PC-3 (cell line): ENCODE data around the gene DAAM1. TPM values are rescaled to one million over a fixed set of nuclear protein-coding genes. Genes with fewer than 3 reads are reported as not detected.
A peak's percentile ranks its signal among the peaks of the same experiment; 100 is the strongest.

Source experiments
- ATAC-seq: fragments of 200-7000 bp; cut with Tn5 transposase; 2 replicates; pipeline ENCODE4 v1.9.1; 2020; ENCODE audit warnings: mild to moderate bottlenecking, moderate library complexity
- BruUV-seq: library from RNA; stranded (reverse); fragments of 400-500 nt; replicated peaks from 2 replicates; lab custom pipeline; 2021; lab: Mats Ljungman, UMichigan
- CTCF ChIA-PET: fragments of 300-600 bp; sonication (Branson Sonifier 250); formaldehyde crosslinking; loops from one replicate; lab custom pipeline; 2022; ENCODE audit warnings: antibody characterized with exemption; lab: Charles Lee
- POLR2A ChIA-PET: fragments of 300-600 bp; sonication (Branson Sonifier 250); formaldehyde crosslinking; loops from one replicate; lab custom pipeline; 2022; ENCODE audit warnings: antibody characterized with exemption; ENCODE audit not compliant: unreplicated experiment; lab: Charles Lee
- DNase-seq: peaks from one replicate; pipeline ENCODE4 v3.0.0-alpha.2; 2015
- H2AFZ ChIP-seq: fragments of 300-600 bp; sonication (generic); 2 replicates; pipeline ENCODE4 v1.6.0; 2016; ENCODE audit warnings: antibody characterized with exemption, low read length
- H3F3A ChIP-seq: fragments of 300-600 bp; sonication (generic); one replicate; pipeline ENCODE4 v1.6.0; 2017; ENCODE audit warnings: antibody characterized with exemption, low read length, control low read depth, mild to moderate bottlenecking; ENCODE audit not compliant: unreplicated experiment
- H3K27ac ChIP-seq: fragments of 300-600 bp; sonication (generic); 2 replicates; pipeline ENCODE4 v1.5.1; 2016; ENCODE audit warnings: mild to moderate bottlenecking, low read length
- H3K27me3 ChIP-seq: fragments of 300-600 bp; sonication (generic); 2 replicates; pipeline ENCODE4 v1.6.1; 2016; ENCODE audit warnings: low read length, mixed read lengths
- H3K36me3 ChIP-seq: fragments of 300-600 bp; sonication (generic); 2 replicates; pipeline ENCODE4 v1.6.1; 2016; ENCODE audit warnings: low read depth, mixed run types, low read length, mixed read lengths
- H3K4me1 ChIP-seq: fragments of 300-600 bp; sonication (generic); 2 replicates; pipeline ENCODE4 v1.5.1; 2016; ENCODE audit warnings: low read length; ENCODE audit not compliant: insufficient read depth
- H3K4me2 ChIP-seq: fragments of 300-600 bp; sonication (generic); 2 replicates; pipeline ENCODE4 v1.6.0; 2016; ENCODE audit warnings: low read length
- H3K4me3 ChIP-seq: fragments of 300-600 bp; sonication (generic); 2 replicates; pipeline ENCODE4 v1.5.1; 2016; ENCODE audit warnings: mild to moderate bottlenecking, low read length, mixed read lengths
- H3K79me2 ChIP-seq: fragments of 300-600 bp; sonication (generic); 2 replicates; pipeline ENCODE4 v1.6.1; 2017; ENCODE audit warnings: low read length, mixed read lengths
- H3K9ac ChIP-seq: fragments of 300-600 bp; sonication (generic); 2 replicates; pipeline ENCODE4 v1.6.0; 2016; ENCODE audit warnings: mild to moderate bottlenecking, low read length
- H3K9me2 ChIP-seq: fragments of 300-600 bp; sonication (generic); replicated peaks from 2 replicates; pipeline ENCODE4 v1.6.1; 2016; ENCODE audit warnings: mixed run types, low read length, mixed read lengths
- H3K9me3 ChIP-seq: fragments of 300-600 bp; sonication (generic); 2 replicates; pipeline ENCODE4 v1.6.1; 2016; ENCODE audit warnings: low read length, mixed read lengths
- H4K20me1 ChIP-seq: fragments of 300-600 bp; sonication (generic); 2 replicates; pipeline ENCODE4 v1.6.1; 2016; ENCODE audit warnings: low read length, mixed read lengths
- EZH2 ChIP-seq: fragments of 300-600 bp; sonication (generic); IDR thresholded peaks from one replicate; pipeline ENCODE4 v1.6.1; 2017; ENCODE audit warnings: antibody characterized with exemption, mild to moderate bottlenecking, low read length; ENCODE audit not compliant: unreplicated experiment
- EZH2phosphoT487 ChIP-seq: fragments of 300-600 bp; sonication (generic); IDR thresholded peaks from 2 replicates; pipeline ENCODE4 v1.6.1; 2018; ENCODE audit warnings: mild to moderate bottlenecking, antibody characterized with exemption, low read length, borderline replicate concordance
- intact Hi-C: fragments of 100-400 bp; cut with micrococcal nuclease; formaldehyde crosslinking; loops from 2 replicates; pipeline ENCODE4 v1.9.0; 2023
- total RNA-seq: library from RNA; depleted of rRNA; stranded (reverse); fragments of >200 nt; gene quantifications from 2 replicates; pipeline ENCODE4 v1.2.3, GENCODE V29; 2014
- TF ChIP-seq, protein P1 (sequence below): fragments of 300-600 bp; sonication (generic); conservative IDR thresholded peaks from 2 replicates; pipeline ENCODE4 v1.5.1; 2017; ENCODE audit warnings: antibody characterized with exemption, low read depth, mild to moderate bottlenecking, low read length

DAAM1 gene
- total RNA-seq, 1 experiment from 2014 or later = 32.7 TPM

GRCh38 chr14:59185676-59186075 is 2.8 kb upstream of the DAAM1 start:
- Histone ChIP-seq H3K4me1 (peaks cover 21% of the 10 kb centered on the region), H4K20me1 (no peaks in the 10 kb centered on the region), H3K4me2 (no peak overlapping the region), H3K9me2 (peaks cover 6% of the 10 kb centered on the region; the same call in 1 of the 2 replicates), H3F3A (no peaks in the 10 kb centered on the region), H3K27ac (no peak overlapping the region), H3K27me3 (peaks cover 30% of the 10 kb centered on the region), H3K9ac (no peak overlapping the region), H2AFZ (no peak overlapping the region), H3K9me3 (no peaks in the 10 kb centered on the region), H3K4me3 (no peak overlapping the region), H3K79me2 (peaks cover 12% of the 10 kb centered on the region), H3K36me3 (no peaks in the 10 kb centered on the region)
- TF ChIP-seq EZH2 (no peak), EZH2phosphoT487 (no peak)
- TF ChIP-seq, protein P1, sequence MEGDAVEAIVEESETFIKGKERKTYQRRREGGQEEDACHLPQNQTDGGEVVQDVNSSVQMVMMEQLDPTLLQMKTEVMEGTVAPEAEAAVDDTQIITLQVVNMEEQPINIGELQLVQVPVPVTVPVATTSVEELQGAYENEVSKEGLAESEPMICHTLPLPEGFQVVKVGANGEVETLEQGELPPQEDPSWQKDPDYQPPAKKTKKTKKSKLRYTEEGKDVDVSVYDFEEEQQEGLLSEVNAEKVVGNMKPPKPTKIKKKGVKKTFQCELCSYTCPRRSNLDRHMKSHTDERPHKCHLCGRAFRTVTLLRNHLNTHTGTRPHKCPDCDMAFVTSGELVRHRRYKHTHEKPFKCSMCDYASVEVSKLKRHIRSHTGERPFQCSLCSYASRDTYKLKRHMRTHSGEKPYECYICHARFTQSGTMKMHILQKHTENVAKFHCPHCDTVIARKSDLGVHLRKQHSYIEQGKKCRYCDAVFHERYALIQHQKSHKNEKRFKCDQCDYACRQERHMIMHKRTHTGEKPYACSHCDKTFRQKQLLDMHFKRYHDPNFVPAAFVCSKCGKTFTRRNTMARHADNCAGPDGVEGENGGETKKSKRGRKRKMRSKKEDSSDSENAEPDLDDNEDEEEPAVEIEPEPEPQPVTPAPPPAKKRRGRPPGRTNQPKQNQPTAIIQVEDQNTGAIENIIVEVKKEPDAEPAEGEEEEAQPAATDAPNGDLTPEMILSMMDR = no peak
- no peak for ATAC-seq
- intact Hi-C loops = no loop called here
- no TSS peak for BruUV-seq
- CTCF ChIA-PET = no interaction called here
- DNase-seq = no peak
- POLR2A ChIA-PET = no interaction called here

DNA sequence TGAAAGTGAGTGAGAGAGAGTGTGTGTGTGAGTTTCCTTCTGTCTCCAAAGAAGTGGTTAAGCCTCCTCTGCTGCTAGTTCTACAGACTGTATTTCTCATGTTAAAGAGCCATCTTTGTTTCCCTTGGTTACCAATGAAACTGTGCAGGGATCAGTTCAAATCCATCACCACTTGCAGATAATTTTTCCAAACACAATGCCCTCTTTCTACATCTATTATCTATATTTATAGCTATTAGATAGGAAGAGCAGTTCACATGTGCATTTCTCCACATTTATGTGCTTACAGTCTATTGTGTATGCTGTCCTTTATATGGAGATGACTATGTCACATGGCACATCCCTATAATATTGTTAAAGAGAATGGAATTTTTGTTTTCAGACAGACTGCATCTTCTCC is 2.2 kb upstream of the DAAM1 start:
- no TSS peak for BruUV-seq
- no peak for ATAC-seq

DNA sequence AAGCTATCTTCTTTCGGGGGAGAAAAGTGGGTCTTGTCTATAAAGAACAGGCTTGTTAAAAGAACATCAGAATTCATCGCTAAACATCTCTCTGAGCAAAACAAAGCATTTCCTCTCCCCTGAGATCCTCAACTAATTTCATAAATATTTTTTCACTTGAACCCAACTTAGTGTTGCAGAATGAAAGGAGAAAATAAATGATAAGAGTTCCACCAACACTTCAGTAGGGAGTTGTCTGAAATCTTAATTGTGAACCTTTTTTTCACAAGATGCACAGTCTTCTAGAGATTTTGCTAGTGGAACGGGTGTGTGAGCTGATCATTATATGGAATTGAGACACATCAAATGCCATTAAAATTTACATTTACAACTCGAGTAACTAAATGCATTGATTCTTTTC is 1.3 kb upstream of the DAAM1 start:
- no peaks in the 10 kb centered on the region for H3K9me3 ChIP-seq
- no TSS peak for BruUV-seq
- CTCF ChIA-PET = no interaction called here
- TF ChIP-seq EZH2 = no peak
- TF ChIP-seq, protein P1 = no peak
- TF ChIP-seq EZH2phosphoT487 = no peak
- H3K4me3 ChIP-seq = peak overlapping the region; percentile 79
- no peaks in the 10 kb centered on the region for H3F3A ChIP-seq
- peaks cover 30% of the 10 kb centered on the region for H3K4me1 ChIP-seq
- H3K4me2 ChIP-seq = peak overlapping the region; percentile 89
- DNase-seq (no peak), ATAC-seq (no peak)
- H3K9ac ChIP-seq = no peak overlapping the region
- H3K36me3 ChIP-seq = no peaks in the 10 kb centered on the region
- no peaks in the 10 kb centered on the region for H4K20me1 ChIP-seq
- POLR2A ChIA-PET = interaction anchor here (0.7 kb wide), 1 partner anchor 132 kb away, joined by 4 read pairs; no protein-coding TSS in a partner anchor
- intact Hi-C loops = no loop called here
- no peak overlapping the region for H3K27ac ChIP-seq
- H2AFZ ChIP-seq = peak overlapping the region; percentile 94
- H3K9me2 ChIP-seq = no peaks in the 10 kb centered on the region
- peaks cover 29% of the 10 kb centered on the region for H3K27me3 ChIP-seq
- peaks cover 27% of the 10 kb centered on the region for H3K79me2 ChIP-seq

More for the DNA sequence above, 2.2 kb upstream of the DAAM1 start:
- no peaks in the 10 kb centered on the region for H4K20me1 ChIP-seq
- no peaks in the 10 kb centered on the region for H3F3A ChIP-seq
- H3K27ac ChIP-seq = no peak overlapping the region
- H3K36me3 ChIP-seq = no peaks in the 10 kb centered on the region
- no peak for DNase-seq
- peaks cover 19% of the 10 kb centered on the region for H3K79me2 ChIP-seq
- H2AFZ ChIP-seq = no peak overlapping the region
- no peak for TF ChIP-seq EZH2
- TF ChIP-seq, protein P1 = no peak
- TF ChIP-seq EZH2phosphoT487 = no peak
- ChIA-PET CTCF (no interaction called here), POLR2A (no interaction called here)
- no peaks in the 10 kb centered on the region for H3K9me3 ChIP-seq
- peaks cover 29% of the 10 kb centered on the region for H3K27me3 ChIP-seq
- H3K4me3 ChIP-seq = no peak overlapping the region
- no peak overlapping the region for H3K9ac ChIP-seq
- intact Hi-C loops = no loop called here
- H3K4me2 ChIP-seq = no peak overlapping the region
- H3K9me2 ChIP-seq = peaks cover 5% of the 10 kb centered on the region; the same call in 1 of the 2 replicates
- H3K4me1 ChIP-seq = peaks cover 24% of the 10 kb centered on the region
